SHP77 treated with DMSO at 0.1 percent for 48 hours (cell line): ENCODE results near the gene AGRP.

Experiments used
- DNase-seq: peaks from one replicate; lab custom pipeline; 2025; lab: John Stamatoyannopoulos, UW

Gene AGRP

DNA sequence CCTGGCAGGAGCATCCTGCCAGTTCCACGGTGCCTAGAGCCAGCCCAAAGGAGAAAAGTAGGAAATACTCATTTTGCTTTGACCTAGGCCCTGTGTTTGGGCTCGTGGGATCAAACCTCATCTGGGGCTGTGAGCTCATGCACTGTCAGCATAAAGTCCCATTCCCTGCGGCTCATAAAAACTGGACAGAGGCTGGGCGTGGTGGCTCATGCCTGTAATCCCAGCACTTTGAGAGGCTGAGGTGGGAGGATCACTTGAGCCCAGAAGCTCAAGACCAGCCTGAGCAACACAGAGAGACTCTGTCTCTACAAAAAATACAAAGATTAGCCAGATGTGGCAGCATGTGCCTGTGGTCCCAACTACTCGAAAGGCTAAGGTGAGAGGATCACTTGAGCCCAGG is 20.3 kb downstream of the AGRP start:
- no peak for DNase-seq

GRCh38 chr16:67462279-67462655 is 21.1 kb downstream of the AGRP start:
- no peak for DNase-seq

GRCh38 chr16:67461600-67462278 is 21.6 kb downstream of the AGRP start:
- DNase-seq = no peak

DNA sequence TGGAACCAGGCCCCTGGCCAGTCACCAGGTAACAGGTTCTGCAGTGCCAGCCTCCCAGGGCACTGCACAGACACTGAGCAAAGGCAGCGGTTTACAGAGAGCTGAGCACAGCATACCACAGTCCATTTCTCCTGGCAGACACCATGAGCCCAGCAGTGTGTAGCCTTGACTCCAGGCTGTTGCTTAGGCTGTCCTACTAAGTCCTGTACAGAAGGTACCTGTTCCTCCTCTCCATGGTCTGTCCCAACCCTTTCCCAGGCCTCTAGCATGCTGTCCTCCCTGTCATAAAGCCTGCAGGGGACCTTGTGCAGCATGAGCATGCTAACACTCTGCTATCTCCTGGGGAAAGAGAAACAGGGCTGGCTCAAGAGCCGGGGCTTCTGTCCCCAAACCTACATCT is 22.4 kb downstream of the AGRP start:
- no peak for DNase-seq

DNA sequence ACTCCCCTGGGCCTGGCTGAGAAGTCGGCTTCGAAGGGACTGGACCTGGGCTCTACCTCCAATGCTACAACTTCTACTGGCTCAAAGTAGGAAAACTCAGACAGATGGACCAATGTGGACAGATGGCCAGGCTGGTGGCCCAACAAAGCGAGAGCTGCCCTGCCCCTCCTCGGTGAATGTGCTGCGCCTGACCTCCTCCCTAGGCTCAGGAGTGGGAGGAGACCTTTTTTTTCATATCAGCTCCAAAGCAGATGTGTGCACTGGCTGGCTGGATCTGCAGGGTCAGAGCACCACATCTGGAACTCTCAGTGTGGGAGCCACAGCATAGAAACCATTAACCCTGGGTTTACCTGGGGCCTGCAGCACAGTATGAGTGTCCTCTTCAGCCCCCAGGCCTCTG is 23.2 kb downstream of the AGRP start:
- no peak for DNase-seq

DNA sequence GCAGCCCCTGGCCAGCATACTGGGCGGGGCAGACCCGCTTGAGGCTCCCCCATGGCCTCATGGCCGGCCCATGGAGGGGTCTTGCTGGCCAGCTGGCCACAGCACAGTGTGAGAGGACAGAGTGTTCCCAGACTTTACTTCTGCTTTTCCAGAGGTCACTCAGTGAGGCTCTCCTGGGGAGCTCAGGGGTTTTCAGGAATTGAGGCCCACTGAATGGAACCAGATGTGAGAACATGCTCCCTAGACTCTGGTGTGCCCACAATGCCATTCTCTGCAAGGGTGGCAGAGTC is 23.5 kb downstream of the AGRP start:
- no peak for DNase-seq

GRCh38 chr16:67459066-67459860 is 24.1 kb downstream of the AGRP start:
- DNase-seq = no peak

- DNase-seq = no peak
These were observed 25.2 kb downstream of the AGRP start for GRCh38 chr16:67458121-67458641.

DNA sequence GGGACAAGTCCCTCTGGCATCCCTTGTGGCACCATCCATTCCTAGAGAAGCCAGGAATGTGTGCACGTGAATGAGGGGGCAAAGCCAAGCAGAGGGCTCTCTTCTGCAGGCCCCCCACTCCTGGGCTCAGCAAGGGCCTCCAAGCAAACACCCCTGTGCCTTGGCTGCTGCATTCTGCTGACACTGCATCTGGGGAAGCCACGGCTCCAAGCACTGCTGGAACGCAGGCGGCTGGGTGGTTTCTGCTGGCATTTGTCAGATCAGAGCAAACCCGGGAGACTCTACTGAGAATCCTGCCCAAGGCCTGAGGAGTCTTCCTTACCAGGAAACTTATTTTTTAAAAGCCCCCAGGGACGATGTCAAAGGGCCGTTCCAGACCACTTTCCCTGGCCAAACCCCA is 25.7 kb downstream of the AGRP start:
- no peak for DNase-seq

- peak; percentile 9 for DNase-seq
These were observed 26.8 kb downstream of the AGRP start for GRCh38 chr16:67456391-67457081.

DNA sequence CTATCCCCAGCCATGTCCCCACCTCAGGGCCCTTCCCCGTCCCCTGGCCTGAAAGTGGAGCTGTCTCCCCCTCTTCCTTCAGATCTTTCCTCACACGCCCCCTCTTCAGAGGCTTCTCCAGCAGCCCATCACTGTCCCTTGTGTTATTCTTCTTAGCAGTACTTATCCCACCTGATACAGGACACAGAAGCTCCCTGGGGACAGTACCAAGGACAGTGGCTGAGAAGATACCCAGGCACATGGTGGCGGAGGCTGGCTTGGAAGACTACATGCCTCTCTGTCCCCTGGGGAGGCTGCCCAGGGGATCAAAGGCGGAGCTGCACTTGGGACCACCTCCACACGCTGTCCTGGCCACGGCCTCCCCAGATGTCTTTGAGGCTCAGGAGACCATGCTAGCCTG is 28.5 kb downstream of the AGRP start:
- DNase-seq = no peak

- DNase-seq = no peak
These were observed 29.2 kb downstream of the AGRP start for GRCh38 chr16:67454104-67454503.

- no peak for DNase-seq
These were observed 31.5 kb downstream of the AGRP start for GRCh38 chr16:67451704-67452435.

- no peak for DNase-seq
These were observed 32.2 kb downstream of the AGRP start for GRCh38 chr16:67451061-67451703.

- DNase-seq = no peak
These were observed 33.6 kb downstream of the AGRP start for GRCh38 chr16:67449739-67450138.

- peak; percentile 67 for DNase-seq
These were observed 34.0 kb downstream of the AGRP start for GRCh38 chr16:67449336-67449735.

GRCh38 chr16:67448580-67448979 is 34.8 kb downstream of the AGRP start:
- DNase-seq = no peak

- peak; percentile 40 for DNase-seq
These were observed 35.8 kb downstream of the AGRP start for GRCh38 chr16:67447508-67448076.

GRCh38 chr16:67446968-67447507 is 36.3 kb downstream of the AGRP start:
- DNase-seq = no peak

DNA sequence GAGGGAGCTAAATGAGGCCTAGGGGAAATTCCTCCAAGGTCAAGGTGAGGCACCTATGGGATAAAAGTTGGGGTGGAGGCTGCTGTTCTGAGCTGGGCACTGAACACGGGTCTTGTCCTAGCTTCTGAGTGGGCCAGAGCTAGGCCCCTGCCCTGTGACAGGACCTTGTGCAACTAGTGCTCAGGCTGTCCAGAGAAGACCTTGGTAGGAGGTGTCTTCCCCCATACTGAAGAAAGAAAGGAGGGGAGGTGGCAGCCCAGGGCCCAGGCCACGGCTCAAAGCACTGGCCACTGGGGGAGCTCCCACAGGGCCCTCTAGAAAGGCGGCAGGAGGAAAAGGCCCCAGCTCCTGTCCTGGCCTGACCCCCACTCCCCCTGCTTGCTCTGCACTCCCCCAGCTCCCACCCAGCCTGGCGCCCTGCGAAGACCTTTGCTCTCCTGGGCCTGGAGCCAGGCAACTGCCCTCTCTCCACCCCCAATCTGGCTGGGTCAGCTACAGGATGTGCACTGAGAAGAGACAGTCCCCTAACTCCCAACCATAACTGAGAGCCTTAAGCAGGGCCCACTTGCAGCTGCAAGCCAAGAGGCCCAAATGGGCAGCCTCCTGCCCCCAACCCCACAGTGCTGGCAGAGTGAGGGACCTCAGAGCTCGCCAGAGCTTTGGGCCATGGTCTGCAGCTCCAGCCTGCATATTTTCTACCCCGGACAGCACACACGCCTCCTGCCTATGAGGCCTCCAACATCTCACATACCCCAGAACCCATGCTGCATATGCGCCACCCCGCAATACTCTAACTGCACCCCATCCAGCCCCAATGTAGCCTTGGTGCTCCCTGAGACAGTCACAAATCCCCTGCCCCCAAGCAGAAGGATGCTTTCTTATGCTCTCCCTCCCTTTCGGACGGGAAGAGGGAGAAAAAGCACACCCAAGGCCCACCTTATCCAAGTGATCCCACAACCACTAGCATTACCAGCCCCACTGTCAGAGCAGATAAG is 37.1 kb downstream of the AGRP start:
- no peak for DNase-seq
